WTC11 (cell line): Measurements from ENCODE around the gene GRK6. TPM values are rescaled to one million over a fixed set of nuclear protein-coding genes. Genes with fewer than 3 reads are reported as not detected.

Source experiments
- ATAC-seq: fragments of 200-7000 bp; cut with Tn5 transposase; 2 replicates; pipeline ENCODE4 v1.10.0; 2021; ENCODE audit warnings: mild to moderate bottlenecking, moderate library complexity
- CTCF ChIA-PET: fragments of 300-600 bp; sonication (Branson Sonifier 250); formaldehyde crosslinking; loops from one replicate; lab custom pipeline; 2021; ENCODE audit warnings: antibody characterized with exemption; lab: Charles Lee
- POLR2A ChIA-PET: fragments of 350-600 bp; sonication (Branson Sonifier 250); formaldehyde crosslinking; loops from one replicate; lab custom pipeline; 2021; ENCODE audit warnings: antibody characterized with exemption; lab: Charles Lee
- DNase-seq: peaks from one replicate; pipeline ENCODE4 v3.0.0; 2021; ENCODE audit warnings: low spot score
- H3K27ac Mint-ChIP-seq: 2 replicates; pipeline ENCODE4 v1.8.0; 2021; ENCODE audit warnings: mixed read lengths
- H3K27me3 Mint-ChIP-seq: 2 replicates; pipeline ENCODE4 v1.8.0; 2021; ENCODE audit warnings: low read depth, mild to moderate bottlenecking, moderate library complexity, mixed read lengths
- H3K36me3 Mint-ChIP-seq: 2 replicates; pipeline ENCODE4 v1.8.0; 2021; ENCODE audit warnings: mixed read lengths
- H3K4me1 Mint-ChIP-seq: 2 replicates; pipeline ENCODE4 v1.8.0; 2022; ENCODE audit warnings: mixed read lengths
- H3K4me3 Mint-ChIP-seq: 2 replicates; pipeline ENCODE4 v1.8.0; 2021; ENCODE audit warnings: mild to moderate bottlenecking, moderate library complexity, mixed read lengths
- H3K9me3 Mint-ChIP-seq: 2 replicates; pipeline ENCODE4 v1.8.0; 2021; ENCODE audit warnings: mixed read lengths
- ETV6 ChIP-seq: sonication (generic); formaldehyde crosslinking; IDR thresholded peaks from 2 replicates; pipeline ENCODE4 v1.8.1; 2022; ENCODE audit warnings: mild to moderate bottlenecking, missing genetic modification reagents
- FOXK1 ChIP-seq: sonication (generic); formaldehyde crosslinking; IDR thresholded peaks from 2 replicates; pipeline ENCODE4 v1.8.0; 2022; ENCODE audit warnings: mild to moderate bottlenecking, moderate library complexity, missing genetic modification reagents
- FOXP1 ChIP-seq: sonication (generic); formaldehyde crosslinking; IDR thresholded peaks from 2 replicates; pipeline ENCODE4 v1.8.0; 2022; ENCODE audit warnings: missing genetic modification reagents, mild to moderate bottlenecking, moderate library complexity, borderline replicate concordance
- GRHL2 ChIP-seq: fragments of 250-450 bp; sonication (Bioruptor Pico); IDR thresholded peaks from 2 replicates; pipeline ENCODE4 v1.8.0; 2022; ENCODE audit warnings: mild to moderate bottlenecking, moderate library complexity; ENCODE audit not compliant: insufficient replicate concordance, severe bottlenecking
- JUN ChIP-seq: sonication (generic); formaldehyde crosslinking; IDR thresholded peaks from 2 replicates; pipeline ENCODE4 v1.8.0; 2023; ENCODE audit warnings: mild to moderate bottlenecking, missing genetic modification reagents
- NR2C2 ChIP-seq: sonication (generic); formaldehyde crosslinking; IDR thresholded peaks from 2 replicates; pipeline ENCODE4 v1.8.0; 2022; ENCODE audit warnings: mild to moderate bottlenecking, missing genetic modification reagents
- PRRX2 ChIP-seq: fragments of 250-450 bp; sonication (Bioruptor Pico); IDR thresholded peaks from 2 replicates; pipeline ENCODE4 v1.8.0; 2021; ENCODE audit warnings: mild to moderate bottlenecking
- SOX15 ChIP-seq: fragments of 250-450 bp; sonication (Bioruptor Pico); IDR thresholded peaks from 2 replicates; pipeline ENCODE4 v1.9.0; 2021; ENCODE audit warnings: mild to moderate bottlenecking
- SP1 ChIP-seq: sonication (generic); formaldehyde crosslinking; conservative IDR thresholded peaks from 2 replicates; pipeline ENCODE4 v1.8.1; 2022; ENCODE audit warnings: missing genetic modification reagents
- TCF7 ChIP-seq: sonication (generic); formaldehyde crosslinking; IDR thresholded peaks from 2 replicates; pipeline ENCODE4 v1.8.0; 2022; ENCODE audit warnings: mild to moderate bottlenecking, low read depth, missing genetic modification reagents, moderate library complexity
- ZNF396 ChIP-seq: fragments of 250-450 bp; sonication (Bioruptor Pico); IDR thresholded peaks from 2 replicates; pipeline ENCODE4 v1.8.0; 2021; ENCODE audit warnings: mild to moderate bottlenecking, moderate library complexity, borderline replicate concordance
- ZNF416 ChIP-seq: fragments of 250-450 bp; sonication (Bioruptor Pico); IDR thresholded peaks from 2 replicates; pipeline ENCODE4 v1.9.0; 2021; ENCODE audit warnings: mild to moderate bottlenecking, inconsistent platforms
- ZNF423 ChIP-seq: fragments of 250-450 bp; sonication (Bioruptor Pico); IDR thresholded peaks from 2 replicates; pipeline ENCODE4 v2.1.2; 2022; ENCODE audit warnings: mild to moderate bottlenecking, moderate library complexity
- total RNA-seq: library from RNA; stranded (reverse); gene quantifications from 3 replicates; pipeline ENCODE4 v1.2.3, GENCODE V29; 2021
- TF ChIP-seq, protein P1 (sequence below): sonication (generic); formaldehyde crosslinking; IDR thresholded peaks from 2 replicates; pipeline ENCODE4 v1.8.0; 2022; ENCODE audit warnings: mild to moderate bottlenecking, missing genetic modification reagents
- TF ChIP-seq, protein P2 (sequence below): sonication (generic); formaldehyde crosslinking; IDR thresholded peaks from 2 replicates; pipeline ENCODE4 v1.8.1; 2023; ENCODE audit warnings: mild to moderate bottlenecking, missing genetic modification reagents, borderline replicate concordance
- TF ChIP-seq, protein P3 (sequence below): sonication (generic); formaldehyde crosslinking; IDR thresholded peaks from 2 replicates; pipeline ENCODE4 v1.8.1; 2023; ENCODE audit warnings: mild to moderate bottlenecking, missing genetic modification reagents
- TF ChIP-seq, protein P4 (sequence below): sonication (generic); formaldehyde crosslinking; IDR thresholded peaks from 2 replicates; pipeline ENCODE4 v1.8.0; 2022; ENCODE audit warnings: missing genetic modification reagents
- TF ChIP-seq, protein P5 (sequence below): sonication (generic); formaldehyde crosslinking; IDR thresholded peaks from 2 replicates; pipeline ENCODE4 v1.8.0; 2023; ENCODE audit warnings: missing genetic modification reagents

The GRK6 gene
- total RNA-seq, 1 experiment from 2014 or later, result 69.2 TPM

DNA sequence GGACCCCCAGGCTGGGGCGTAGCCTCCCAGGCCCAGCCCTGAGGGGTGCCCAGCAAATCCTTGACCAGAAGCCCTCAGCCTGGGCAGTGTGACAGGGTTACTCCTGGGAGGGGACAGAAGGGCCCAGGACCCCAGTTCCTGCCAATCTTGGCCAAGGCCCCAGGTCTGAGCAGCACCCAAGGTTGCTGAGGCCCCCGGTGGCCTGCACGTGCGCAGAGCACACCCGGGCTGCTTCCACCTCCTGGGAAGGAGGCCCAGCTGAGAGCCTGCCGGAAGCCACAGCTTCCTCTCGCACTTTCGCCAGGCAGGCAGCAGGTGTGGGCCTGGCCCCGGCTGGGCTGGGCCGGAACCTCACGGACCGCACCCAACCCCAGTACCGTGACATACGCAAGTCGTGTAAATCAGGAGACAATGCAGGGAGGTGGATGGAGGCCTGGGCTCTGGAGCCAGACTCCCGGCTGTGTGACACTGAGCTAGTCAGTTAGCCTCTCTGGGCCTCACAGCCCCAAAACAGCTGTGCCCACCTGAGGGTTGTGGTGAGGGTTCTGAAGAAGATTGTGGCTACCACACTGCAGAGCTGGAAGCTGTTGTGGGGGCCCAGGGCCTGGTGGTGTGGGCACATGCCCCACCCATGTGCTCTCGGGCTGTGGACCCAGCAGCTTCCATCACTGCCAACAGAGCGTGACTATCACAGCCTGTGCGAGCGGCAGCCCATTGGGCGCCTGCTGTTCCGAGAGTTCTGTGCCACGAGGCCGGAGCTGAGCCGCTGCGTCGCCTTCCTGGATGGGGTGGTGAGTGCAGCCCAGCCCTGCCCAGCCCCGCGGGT, 5.1 kb downstream of the GRK6 start (continued):
- TF ChIP-seq ZNF416 (CRISPR knock-in tag) (no peak), FOXK1 (CRISPR knock-in tag) (no peak), ZNF396 (CRISPR knock-in tag) (no peak)
- TF ChIP-seq, all 79 proteins: peak for 0

DNA sequence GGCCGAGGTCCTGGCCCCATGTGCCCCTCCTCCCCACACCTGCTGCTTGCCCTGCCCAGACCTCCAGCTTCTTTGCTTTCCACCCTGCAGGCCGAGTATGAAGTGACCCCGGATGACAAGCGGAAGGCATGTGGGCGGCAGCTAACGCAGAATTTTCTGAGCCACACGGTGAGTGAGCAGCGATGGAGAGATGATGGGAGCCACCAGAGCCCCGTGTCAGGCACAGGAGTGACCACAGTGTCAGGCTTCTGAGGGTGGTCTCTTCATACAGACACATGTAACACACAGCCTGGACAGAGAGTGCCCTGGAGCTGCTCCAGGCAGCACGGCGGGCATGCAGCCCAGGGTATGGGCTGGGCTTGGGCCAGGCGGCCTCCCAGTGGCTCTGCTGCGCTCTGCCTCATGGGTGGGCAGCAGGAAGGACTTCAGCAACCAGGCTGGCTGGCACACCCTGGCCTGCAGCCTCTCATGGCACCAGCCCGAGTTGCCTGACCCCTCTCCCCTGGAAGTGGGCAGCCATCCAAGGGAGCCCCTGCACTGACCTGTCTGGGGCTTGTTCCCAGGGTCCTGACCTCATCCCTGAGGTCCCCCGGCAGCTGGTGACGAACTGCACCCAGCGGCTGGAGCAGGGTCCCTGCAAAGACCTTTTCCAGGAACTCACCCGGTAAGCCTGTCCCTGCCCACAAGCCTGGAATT, 5.8 kb downstream of the GRK6 start:
- Mint-ChIP-seq H3K27me3 (no peaks in the 10 kb centered on the region), H3K9me3 (no peaks in the 10 kb centered on the region), H3K27ac (no peak overlapping the region), H3K36me3 (peaks cover 14% of the 10 kb centered on the region), H3K4me1 (peaks cover 11% of the 10 kb centered on the region), H3K4me3 (no peak overlapping the region)
- TF ChIP-seq NR2C2 (CRISPR knock-in tag) (no peak), FOXP1 (no peak), ZNF423 (no peak), ETV6 (CRISPR knock-in tag) (no peak), TCF7 (CRISPR knock-in tag) (no peak), PRRX2 (CRISPR knock-in tag) (no peak), GRHL2 (CRISPR knock-in tag) (no peak), SP1 (CRISPR knock-in tag) (no peak), JUN (CRISPR knock-in tag) (no peak), SOX15 (CRISPR knock-in tag) (no peak)
- TF ChIP-seq, protein P1, sequence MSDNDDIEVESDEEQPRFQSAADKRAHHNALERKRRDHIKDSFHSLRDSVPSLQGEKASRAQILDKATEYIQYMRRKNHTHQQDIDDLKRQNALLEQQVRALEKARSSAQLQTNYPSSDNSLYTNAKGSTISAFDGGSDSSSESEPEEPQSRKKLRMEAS (CRISPR knock-in tag), result no peak
- TF ChIP-seq, protein P2, sequence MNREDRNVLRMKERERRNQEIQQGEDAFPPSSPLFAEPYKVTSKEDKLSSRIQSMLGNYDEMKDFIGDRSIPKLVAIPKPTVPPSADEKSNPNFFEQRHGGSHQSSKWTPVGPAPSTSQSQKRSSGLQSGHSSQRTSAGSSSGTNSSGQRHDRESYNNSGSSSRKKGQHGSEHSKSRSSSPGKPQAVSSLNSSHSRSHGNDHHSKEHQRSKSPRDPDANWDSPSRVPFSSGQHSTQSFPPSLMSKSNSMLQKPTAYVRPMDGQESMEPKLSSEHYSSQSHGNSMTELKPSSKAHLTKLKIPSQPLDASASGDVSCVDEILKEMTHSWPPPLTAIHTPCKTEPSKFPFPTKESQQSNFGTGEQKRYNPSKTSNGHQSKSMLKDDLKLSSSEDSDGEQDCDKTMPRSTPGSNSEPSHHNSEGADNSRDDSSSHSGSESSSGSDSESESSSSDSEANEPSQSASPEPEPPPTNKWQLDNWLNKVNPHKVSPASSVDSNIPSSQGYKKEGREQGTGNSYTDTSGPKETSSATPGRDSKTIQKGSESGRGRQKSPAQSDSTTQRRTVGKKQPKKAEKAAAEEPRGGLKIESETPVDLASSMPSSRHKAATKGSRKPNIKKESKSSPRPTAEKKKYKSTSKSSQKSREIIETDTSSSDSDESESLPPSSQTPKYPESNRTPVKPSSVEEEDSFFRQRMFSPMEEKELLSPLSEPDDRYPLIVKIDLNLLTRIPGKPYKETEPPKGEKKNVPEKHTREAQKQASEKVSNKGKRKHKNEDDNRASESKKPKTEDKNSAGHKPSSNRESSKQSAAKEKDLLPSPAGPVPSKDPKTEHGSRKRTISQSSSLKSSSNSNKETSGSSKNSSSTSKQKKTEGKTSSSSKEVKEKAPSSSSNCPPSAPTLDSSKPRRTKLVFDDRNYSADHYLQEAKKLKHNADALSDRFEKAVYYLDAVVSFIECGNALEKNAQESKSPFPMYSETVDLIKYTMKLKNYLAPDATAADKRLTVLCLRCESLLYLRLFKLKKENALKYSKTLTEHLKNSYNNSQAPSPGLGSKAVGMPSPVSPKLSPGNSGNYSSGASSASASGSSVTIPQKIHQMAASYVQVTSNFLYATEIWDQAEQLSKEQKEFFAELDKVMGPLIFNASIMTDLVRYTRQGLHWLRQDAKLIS, result no peak
- TF ChIP-seq, protein P3, sequence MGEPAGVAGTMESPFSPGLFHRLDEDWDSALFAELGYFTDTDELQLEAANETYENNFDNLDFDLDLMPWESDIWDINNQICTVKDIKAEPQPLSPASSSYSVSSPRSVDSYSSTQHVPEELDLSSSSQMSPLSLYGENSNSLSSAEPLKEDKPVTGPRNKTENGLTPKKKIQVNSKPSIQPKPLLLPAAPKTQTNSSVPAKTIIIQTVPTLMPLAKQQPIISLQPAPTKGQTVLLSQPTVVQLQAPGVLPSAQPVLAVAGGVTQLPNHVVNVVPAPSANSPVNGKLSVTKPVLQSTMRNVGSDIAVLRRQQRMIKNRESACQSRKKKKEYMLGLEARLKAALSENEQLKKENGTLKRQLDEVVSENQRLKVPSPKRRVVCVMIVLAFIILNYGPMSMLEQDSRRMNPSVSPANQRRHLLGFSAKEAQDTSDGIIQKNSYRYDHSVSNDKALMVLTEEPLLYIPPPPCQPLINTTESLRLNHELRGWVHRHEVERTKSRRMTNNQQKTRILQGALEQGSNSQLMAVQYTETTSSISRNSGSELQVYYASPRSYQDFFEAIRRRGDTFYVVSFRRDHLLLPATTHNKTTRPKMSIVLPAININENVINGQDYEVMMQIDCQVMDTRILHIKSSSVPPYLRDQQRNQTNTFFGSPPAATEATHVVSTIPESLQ (CRISPR knock-in tag), result no peak
- TF ChIP-seq, protein P4, sequence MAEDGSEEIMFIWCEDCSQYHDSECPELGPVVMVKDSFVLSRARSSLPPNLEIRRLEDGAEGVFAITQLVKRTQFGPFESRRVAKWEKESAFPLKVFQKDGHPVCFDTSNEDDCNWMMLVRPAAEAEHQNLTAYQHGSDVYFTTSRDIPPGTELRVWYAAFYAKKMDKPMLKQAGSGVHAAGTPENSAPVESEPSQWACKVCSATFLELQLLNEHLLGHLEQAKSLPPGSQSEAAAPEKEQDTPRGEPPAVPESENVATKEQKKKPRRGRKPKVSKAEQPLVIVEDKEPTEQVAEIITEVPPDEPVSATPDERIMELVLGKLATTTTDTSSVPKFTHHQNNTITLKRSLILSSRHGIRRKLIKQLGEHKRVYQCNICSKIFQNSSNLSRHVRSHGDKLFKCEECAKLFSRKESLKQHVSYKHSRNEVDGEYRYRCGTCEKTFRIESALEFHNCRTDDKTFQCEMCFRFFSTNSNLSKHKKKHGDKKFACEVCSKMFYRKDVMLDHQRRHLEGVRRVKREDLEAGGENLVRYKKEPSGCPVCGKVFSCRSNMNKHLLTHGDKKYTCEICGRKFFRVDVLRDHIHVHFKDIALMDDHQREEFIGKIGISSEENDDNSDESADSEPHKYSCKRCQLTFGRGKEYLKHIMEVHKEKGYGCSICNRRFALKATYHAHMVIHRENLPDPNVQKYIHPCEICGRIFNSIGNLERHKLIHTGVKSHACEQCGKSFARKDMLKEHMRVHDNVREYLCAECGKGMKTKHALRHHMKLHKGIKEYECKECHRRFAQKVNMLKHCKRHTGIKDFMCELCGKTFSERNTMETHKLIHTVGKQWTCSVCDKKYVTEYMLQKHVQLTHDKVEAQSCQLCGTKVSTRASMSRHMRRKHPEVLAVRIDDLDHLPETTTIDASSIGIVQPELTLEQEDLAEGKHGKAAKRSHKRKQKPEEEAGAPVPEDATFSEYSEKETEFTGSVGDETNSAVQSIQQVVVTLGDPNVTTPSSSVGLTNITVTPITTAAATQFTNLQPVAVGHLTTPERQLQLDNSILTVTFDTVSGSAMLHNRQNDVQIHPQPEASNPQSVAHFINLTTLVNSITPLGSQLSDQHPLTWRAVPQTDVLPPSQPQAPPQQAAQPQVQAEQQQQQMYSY, result no peak
- TF ChIP-seq, protein P5, sequence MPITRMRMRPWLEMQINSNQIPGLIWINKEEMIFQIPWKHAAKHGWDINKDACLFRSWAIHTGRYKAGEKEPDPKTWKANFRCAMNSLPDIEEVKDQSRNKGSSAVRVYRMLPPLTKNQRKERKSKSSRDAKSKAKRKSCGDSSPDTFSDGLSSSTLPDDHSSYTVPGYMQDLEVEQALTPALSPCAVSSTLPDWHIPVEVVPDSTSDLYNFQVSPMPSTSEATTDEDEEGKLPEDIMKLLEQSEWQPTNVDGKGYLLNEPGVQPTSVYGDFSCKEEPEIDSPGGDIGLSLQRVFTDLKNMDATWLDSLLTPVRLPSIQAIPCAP (CRISPR knock-in tag), result no peak
- DNase-seq (no peak), ATAC-seq (no peak)
- ChIA-PET CTCF (interaction anchor here (0.8 to 9.4 kb wide), 9 partner anchors 16 to 125 kb away, joined by 3 to 95 read pairs (median 3); partner anchors contain the start of gene PFN3), POLR2A (no interaction called here)
